IPS-15b (cell line): Measurements from ENCODE around the gene DDO.

ENCODE experiments used
- H3K27me3 ChIP-seq: one replicate; pipeline ENCODE4 v1.6.1; 2013; ENCODE audit warnings: low read length; ENCODE audit not compliant: control insufficient read depth, insufficient read depth
- H3K36me3 ChIP-seq: one replicate; pipeline ENCODE4 v1.6.1; 2013; ENCODE audit warnings: low read length; ENCODE audit not compliant: control insufficient read depth, insufficient read depth
- H3K4me1 ChIP-seq: one replicate; pipeline ENCODE4 v1.6.1; 2013; ENCODE audit warnings: mild to moderate bottlenecking, low read length; ENCODE audit not compliant: control insufficient read depth, insufficient read depth
- H3K4me3 ChIP-seq: one replicate; pipeline ENCODE4 v1.5.1; 2013; ENCODE audit warnings: low read depth, low read length
- H3K9ac ChIP-seq: one replicate; pipeline ENCODE4 v1.6.1; 2013; ENCODE audit warnings: low read depth, mild to moderate bottlenecking, low read length
- H3K9me3 ChIP-seq: one replicate; pipeline ENCODE4 v1.6.1; 2013; ENCODE audit warnings: mild to moderate bottlenecking, low read length; ENCODE audit not compliant: control insufficient read depth, insufficient read depth

Gene DDO

DNA sequence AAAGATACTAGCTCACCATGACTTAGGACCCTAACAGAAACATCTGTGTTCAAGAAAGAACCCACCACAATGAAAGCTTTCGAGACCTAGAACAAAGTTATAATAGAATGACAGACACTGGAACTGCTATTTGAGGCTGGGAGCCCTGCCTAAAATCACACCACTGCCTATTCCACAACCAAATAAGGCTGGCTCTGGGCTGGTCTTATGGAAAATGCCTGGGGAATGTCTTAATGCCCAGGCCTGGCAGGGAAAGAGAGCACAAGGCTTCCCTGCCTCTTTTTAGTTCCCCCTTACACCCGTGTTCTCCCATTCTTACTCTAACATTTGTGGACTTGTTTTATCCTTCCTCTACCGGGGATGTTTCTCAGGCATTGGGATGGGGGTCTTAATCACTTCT is 51.6 kb downstream of the DDO start:
- peaks cover 15% of the 10 kb centered on the region for H3K4me1 ChIP-seq
- H3K27me3 ChIP-seq: peaks cover 11% of the 10 kb centered on the region
- no peak overlapping the region for H3K4me3 ChIP-seq
- H3K9me3 ChIP-seq: no peaks in the 10 kb centered on the region
- H3K9ac ChIP-seq: no peak overlapping the region
- H3K36me3 ChIP-seq: no peaks in the 10 kb centered on the region

DNA sequence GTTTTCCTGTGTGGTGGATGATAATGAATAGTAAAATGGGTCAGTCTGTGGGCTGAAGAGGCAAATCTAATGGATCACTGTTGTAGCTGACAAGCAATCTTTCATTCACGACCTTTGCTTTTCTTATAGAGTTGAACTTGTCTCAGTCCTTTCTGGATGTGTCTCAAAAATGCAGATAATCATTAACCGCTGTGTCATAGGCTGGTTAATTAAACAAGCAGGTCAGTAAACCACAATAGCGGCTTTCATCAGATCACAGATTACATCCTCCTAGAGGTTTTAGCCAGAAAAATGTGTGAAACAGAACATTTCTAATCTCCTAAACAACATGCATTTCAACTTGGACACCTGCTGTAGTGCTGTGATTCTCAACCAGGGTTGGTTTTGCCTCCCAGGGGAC is 54.7 kb downstream of the DDO start:
- Histone ChIP-seq H3K27me3 (peaks cover 29% of the 10 kb centered on the region), H3K4me1 (peaks cover 13% of the 10 kb centered on the region), H3K9me3 (no peaks in the 10 kb centered on the region), H3K36me3 (no peaks in the 10 kb centered on the region), H3K4me3 (no peak overlapping the region), H3K9ac (no peak overlapping the region)

DNA sequence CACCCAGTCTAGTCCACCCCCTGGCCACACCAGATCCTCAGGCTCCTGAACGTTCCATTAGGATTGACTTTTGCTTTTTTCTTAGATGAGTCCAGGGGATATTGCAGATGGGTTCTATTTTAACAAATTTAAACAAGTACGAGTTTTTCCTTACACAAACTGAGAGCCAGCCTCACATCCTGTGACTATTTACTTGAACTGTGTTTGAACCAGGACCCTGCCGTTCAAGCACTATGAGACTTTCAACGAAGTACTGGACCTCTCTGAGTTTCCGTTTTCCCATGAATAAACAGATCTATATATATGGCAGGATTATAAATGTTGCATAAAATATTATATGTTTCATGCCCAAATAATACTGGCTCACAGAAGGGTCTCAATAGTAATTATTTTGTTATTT is 55.8 kb downstream of the DDO start:
- Histone ChIP-seq H3K27me3 (peaks cover 29% of the 10 kb centered on the region), H3K9me3 (no peaks in the 10 kb centered on the region), H3K9ac (no peak overlapping the region)

DNA sequence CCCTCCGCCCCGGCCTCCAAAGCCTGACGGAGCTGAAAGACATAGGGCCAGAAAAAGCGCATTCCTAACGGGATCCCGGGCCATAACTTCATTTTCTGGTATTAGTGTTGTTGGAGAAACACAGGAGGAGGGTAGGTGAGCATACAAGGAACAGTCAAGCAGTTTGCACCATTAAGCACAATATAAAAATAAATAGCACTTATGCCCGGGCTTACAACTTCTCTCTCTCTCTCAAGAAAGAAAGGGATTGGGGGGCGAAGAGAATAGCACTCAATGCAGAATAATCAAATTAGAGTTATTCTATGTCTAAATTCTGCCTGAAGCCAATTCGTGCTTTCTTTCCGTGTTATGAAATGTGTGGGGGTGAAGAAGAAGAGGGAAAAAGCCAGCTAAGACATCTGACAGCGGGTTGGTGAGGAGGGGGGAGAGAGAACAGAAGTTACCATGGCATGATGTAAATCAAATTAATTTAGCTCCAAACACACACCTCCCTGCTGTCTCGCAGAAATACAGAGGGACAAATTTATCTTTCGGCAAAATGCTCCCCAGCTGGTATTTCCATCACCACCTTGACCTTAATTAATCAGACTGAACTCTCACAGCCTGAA is 56.7 kb downstream of the DDO start:
- H3K27me3 ChIP-seq: peaks cover 29% of the 10 kb centered on the region
- H3K4me3 ChIP-seq: peak overlapping the region; percentile 50
- no peaks in the 10 kb centered on the region for H3K9me3 ChIP-seq
- H3K9ac ChIP-seq: no peak overlapping the region
- H3K36me3 ChIP-seq: no peaks in the 10 kb centered on the region
- H3K4me1 ChIP-seq: peaks cover 20% of the 10 kb centered on the region

More for the DNA sequence above, 55.8 kb downstream of the DDO start:
- H3K4me3 ChIP-seq: no peak overlapping the region
- H3K36me3 ChIP-seq: no peaks in the 10 kb centered on the region
- H3K4me1 ChIP-seq: peaks cover 22% of the 10 kb centered on the region

DNA sequence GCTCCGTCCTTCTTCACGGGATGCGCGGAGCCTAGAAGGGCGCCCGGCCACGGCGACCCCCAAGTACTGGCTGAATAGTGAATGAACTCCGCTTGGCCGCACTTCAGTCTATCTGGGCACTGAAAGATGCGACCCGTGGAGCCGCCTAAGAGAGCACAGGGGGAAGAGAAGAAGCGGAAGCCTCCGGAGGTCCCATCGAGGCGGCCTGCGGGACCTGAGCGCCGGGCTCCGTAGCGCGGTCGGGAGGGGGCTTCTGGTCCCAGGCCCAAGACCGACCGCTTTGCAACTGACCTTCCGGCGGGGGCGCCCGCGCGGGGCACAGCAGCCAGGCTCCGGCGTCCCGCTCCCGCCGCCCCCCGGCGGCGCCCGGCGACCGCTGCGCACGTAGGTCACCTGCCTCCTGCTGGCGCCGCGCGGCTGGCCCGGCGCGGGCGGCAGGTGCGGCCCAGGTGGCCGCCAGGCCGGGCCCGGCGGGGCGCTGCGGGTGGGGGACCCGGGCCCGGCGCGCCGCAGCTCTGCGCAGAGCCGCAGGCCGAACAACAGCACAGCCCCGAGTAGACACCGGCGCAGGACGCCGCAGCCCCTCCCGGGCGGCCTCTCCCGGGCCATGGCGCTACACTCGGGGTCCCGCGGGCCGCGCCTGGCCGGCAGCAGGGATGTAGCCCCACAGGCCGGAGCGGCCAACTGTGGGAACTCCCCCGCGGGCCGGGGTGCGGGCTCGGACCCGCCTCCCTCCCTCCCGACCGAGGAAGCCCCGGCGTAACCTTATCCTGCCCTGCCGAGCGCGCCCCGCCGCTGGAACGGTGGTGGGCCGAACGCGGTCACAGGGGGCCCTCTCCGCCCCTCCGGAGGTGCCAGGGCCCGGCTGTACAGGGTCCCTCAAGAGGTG is 57.5 kb downstream of the DDO start, which contains the start of gene METTL24:
Gene METTL24 (minus strand): TSS at position 686 of the 889 bp plus-strand sequence. CDS start 77 bp downstream, at position 609.
- H3K36me3 ChIP-seq: no peaks in the 10 kb centered on the region
- H3K9me3 ChIP-seq: no peaks in the 10 kb centered on the region
- H3K27me3 ChIP-seq: peaks cover 29% of the 10 kb centered on the region
- H3K4me1 ChIP-seq: peaks cover 22% of the 10 kb centered on the region
- peak within 1 kb of the TSS; percentile 72 for H3K4me3 ChIP-seq
- H3K9ac ChIP-seq: no peak within 1 kb of the TSS

DNA sequence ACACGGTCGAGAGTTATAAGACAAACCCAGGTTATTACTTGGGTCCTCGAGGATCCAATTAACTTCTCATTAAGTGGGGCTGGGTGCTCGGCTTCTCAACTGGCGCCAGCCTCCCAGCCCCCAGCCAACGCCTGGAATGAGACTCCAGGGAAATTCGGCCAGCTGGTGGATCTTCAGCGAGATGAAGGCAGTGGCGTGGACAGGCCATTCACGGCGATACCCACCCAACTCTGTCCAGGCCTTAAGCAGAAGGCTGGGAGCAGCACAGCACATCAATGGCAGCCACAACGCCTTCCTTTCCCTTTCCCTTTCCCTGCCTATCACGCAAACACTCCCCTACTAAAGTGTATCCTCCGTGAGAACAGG is 58.1 kb downstream of the DDO start:
- no peak overlapping the region for H3K9ac ChIP-seq
- no peaks in the 10 kb centered on the region for H3K9me3 ChIP-seq
- peaks cover 29% of the 10 kb centered on the region for H3K27me3 ChIP-seq
- no peaks in the 10 kb centered on the region for H3K36me3 ChIP-seq
- H3K4me1 ChIP-seq: peaks cover 23% of the 10 kb centered on the region
- peak overlapping the region; percentile 72 for H3K4me3 ChIP-seq

DNA sequence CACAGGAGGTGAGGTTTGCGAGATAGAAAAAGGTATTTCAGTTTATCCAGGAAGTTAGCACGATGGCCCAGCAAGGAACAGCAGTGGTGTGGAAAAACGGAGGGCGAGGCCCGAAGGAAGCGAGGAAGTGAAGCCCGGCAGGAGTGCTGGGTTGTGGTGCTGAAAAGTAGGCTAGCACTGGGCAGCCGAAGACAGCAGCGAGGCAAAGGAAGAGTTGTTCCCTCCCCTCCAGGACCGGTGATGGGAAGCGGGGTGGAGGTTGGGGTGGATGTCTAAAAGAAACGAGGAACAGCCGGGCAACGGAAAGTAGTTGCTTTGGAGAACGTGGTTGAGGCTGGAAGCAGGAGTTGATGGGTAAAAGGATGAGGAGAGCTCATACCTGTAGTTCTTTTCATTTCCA is 58.6 kb downstream of the DDO start:
- Histone ChIP-seq H3K9me3 (no peaks in the 10 kb centered on the region), H3K36me3 (no peaks in the 10 kb centered on the region), H3K4me3 (peak overlapping the region; percentile 72), H3K9ac (no peak overlapping the region), H3K27me3 (peaks cover 29% of the 10 kb centered on the region), H3K4me1 (peaks cover 26% of the 10 kb centered on the region)

DNA sequence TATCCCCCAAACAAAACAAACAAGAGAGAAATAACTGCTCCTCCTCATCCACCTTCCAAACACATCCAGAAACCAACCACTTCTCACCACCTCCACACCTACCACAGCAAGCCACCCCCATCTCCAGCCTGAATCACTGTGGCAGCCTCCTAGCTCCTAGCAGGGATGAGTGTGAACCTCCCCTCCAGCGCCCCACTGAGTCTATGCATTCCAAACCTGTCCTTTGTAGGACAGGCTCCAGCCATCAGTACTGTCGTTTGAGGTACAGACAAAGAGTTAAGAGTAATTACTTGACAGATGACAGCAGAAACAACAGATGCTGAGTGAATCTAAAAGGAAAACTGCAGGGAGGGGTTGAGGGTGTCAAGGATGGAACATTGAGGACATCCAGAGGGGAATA is 59.6 kb downstream of the DDO start:
- Histone ChIP-seq H3K4me3 (no peak overlapping the region), H3K9ac (no peak overlapping the region), H3K4me1 (peaks cover 32% of the 10 kb centered on the region), H3K27me3 (peaks cover 29% of the 10 kb centered on the region), H3K36me3 (no peaks in the 10 kb centered on the region), H3K9me3 (no peaks in the 10 kb centered on the region)

DNA sequence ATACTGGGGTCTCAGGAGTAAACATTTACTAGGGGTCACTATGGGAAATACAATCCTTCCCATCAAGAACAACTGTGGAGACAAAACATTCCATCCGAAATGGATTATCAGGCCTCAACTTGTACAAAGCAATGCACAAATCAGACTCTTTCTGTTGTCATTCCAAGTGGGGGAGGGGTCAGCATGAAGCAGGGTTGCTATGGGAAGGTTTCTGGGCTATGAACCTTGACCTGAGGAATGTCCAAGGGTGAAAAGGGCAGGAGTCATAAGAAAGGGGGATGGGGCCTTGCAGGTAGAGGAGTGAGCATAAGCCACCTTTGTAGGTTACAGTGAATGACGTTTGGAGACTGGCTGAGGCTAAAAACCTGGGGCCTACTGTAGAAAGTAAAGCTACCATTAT is 60.4 kb downstream of the DDO start:
- Histone ChIP-seq H3K27me3 (peaks cover 28% of the 10 kb centered on the region), H3K4me1 (peaks cover 32% of the 10 kb centered on the region), H3K36me3 (no peaks in the 10 kb centered on the region), H3K9me3 (no peaks in the 10 kb centered on the region), H3K9ac (no peak overlapping the region), H3K4me3 (peak overlapping the region; percentile 10)

DNA sequence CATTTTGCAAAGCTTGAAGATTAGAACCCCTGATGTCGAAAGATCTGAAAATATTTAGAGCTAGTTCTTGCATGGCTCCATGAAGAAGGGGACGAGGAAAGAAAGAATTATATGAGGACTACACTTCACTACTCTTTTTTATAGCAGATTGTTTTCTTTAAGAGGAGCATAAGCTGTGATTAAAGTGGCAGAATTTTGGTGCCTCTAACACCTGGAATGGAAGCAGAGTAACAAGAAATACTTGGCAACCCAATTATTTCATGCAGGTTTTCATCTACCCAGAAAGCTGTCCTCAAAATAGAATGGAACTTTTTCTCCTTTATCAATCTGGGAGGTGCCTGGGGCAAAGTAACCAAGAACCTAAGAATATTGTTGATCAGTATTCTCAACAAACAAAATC is 61.2 kb downstream of the DDO start:
- no peaks in the 10 kb centered on the region for H3K9me3 ChIP-seq
- peaks cover 23% of the 10 kb centered on the region for H3K27me3 ChIP-seq
- H3K4me3 ChIP-seq: no peak overlapping the region
- H3K36me3 ChIP-seq: no peaks in the 10 kb centered on the region
- no peak overlapping the region for H3K9ac ChIP-seq
- H3K4me1 ChIP-seq: peaks cover 32% of the 10 kb centered on the region

DNA sequence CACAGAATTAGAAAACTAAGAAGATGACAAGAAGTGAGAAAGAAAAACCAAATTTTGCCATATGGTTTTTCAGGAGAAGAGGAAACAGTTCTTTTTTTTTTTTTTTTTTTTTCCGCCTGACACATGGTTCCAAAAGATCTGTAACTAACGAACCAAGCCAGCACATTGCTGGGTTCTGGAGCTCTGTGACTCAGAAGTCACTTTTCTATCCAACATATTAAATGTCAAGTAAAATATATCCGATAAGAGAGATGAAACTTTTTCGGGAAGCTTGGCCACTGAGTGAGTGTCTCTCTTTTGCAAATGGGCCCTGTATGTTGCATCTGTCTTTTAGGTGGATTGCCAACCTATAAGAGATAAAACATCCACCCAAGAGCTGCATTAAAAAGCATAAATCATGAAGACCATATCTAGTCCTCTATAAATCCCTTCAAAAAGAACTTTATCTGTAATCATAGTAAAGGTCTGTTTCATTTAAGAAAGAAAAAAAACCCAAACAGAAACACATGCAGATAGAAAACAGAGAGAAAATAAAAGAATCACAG is 61.8 kb downstream of the DDO start:
- Histone ChIP-seq H3K9me3 (no peaks in the 10 kb centered on the region), H3K4me3 (no peak overlapping the region), H3K9ac (no peak overlapping the region), H3K4me1 (peaks cover 32% of the 10 kb centered on the region), H3K36me3 (no peaks in the 10 kb centered on the region), H3K27me3 (peaks cover 17% of the 10 kb centered on the region)
